Stimulated activated CD4-positive, alpha-beta T cell treated with anti-CD3 and anti-CD28 coated beads, Interleukin-2, amount 100 ng/mL, for 24 hours (primary cell): Measurements from ENCODE around the gene REM1.

Source experiments
- DNase-seq, 2 donors: peaks; one replicate each; pipeline ENCODE4 v3.0.0-alpha.2; 2020

Gene REM1

GRCh38 chr20:31527266-31527665, 52.2 kb downstream of the REM1 start:
- DNase-seq, result no peak
